Measurements from ENCODE around the gene UMODL1. TPM values are rescaled to one million over a fixed set of nuclear protein-coding genes. Genes with fewer than 3 reads are reported as not detected.
A peak's percentile ranks its signal among the peaks of the same experiment; 100 is the strongest.

Gene UMODL1
- polyA plus RNA-seq, 2 donors = 0.12 to 0.18 TPM

DNA sequence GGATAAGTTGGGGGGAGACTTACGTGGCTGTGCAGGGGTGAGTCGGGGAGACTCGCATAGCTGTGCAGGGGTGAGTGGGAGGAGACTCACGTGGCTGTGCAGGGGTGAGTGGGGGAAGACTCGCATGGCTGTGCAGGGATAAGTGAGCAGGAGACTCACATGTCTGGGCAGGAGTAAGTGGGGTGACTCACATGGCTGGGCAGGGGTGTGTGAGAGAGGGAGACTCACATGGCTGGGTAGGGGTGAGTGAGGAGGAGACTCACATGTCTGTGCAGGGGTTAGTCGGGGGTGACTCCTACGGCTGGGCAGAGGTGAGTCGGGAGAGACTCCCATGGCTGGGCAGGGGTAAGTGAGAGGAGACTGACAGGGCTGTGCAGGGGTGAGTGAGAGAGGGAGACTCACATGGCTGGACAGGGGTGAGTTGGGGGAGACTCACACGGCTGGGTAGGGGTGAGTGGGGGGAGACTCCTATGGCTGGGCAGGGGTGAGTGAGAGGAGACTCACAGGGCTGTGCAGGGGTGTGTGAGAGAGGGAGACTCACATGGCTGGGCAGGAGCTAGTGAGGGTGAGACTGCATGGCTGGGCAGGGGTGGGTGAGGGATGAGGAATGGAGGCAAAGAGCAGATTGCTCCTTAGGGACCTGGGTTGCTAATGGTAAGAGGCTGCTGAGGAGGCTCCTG is 91.9 kb downstream of the UMODL1 start:
- H3K9me3 ChIP-seq (ENCODE audit: control insufficient read depth in 2 of 2, insufficient read depth in 1 of 2, low read depth in 1 of 2, low read length in 1 of 2) = no peaks in the 10 kb centered on the region
- peaks cover 0 to 2% of the 10 kb centered on the region in 2 donors for H3K4me1 ChIP-seq (ENCODE audit: control insufficient read depth in 2 of 2, insufficient read depth in 2 of 2, low read length in 1 of 2)
- no peak overlapping the region for H3K27ac ChIP-seq (ENCODE audit: low read depth in 2 of 2, low read length in 1 of 2)
- WGBS, 2 donors = 69% methylated on average over 9 of the region's 9 CpGs
- no peaks in the 10 kb centered on the region for H3K36me3 ChIP-seq (ENCODE audit: control insufficient read depth in 2 of 2, insufficient read depth in 2 of 2, low read length in 1 of 2)
- H3K27me3 ChIP-seq (ENCODE audit: control insufficient read depth in 1 of 2, insufficient read depth in 2 of 2, low read length in 2 of 2) = no peaks in the 10 kb centered on the region
- no peak overlapping the region for H3K4me3 ChIP-seq (ENCODE audit: low read depth in 1 of 2, low read length in 2 of 2)

DNA sequence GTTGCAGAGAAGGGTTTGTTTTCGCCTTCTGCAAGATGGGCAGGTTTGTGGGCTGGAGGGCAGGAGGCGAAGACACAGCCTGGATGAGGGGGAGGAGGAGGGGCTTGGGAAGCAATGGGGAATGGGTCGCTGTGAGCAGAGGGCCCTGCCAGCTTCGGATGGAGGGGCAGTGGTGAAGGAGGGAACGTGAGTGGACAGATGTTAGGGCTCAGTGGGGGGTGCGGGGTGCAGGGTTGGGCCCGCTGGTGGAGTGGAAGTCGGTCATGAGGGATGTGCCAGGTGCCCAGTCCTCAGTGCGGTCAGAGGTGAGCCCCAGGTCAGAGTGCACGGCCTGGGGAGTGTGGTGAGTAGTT is 92.4 kb downstream of the UMODL1 start:
- H3K4me1 ChIP-seq (ENCODE audit: control insufficient read depth in 2 of 2, insufficient read depth in 2 of 2, low read length in 1 of 2) = peaks cover 0 to 2% of the 10 kb centered on the region in 2 donors
- H3K36me3 ChIP-seq (ENCODE audit: control insufficient read depth in 2 of 2, insufficient read depth in 2 of 2, low read length in 1 of 2) = no peaks in the 10 kb centered on the region
- H3K9me3 ChIP-seq (ENCODE audit: control insufficient read depth in 2 of 2, insufficient read depth in 1 of 2, low read depth in 1 of 2, low read length in 1 of 2) = no peaks in the 10 kb centered on the region
- H3K4me3 ChIP-seq (ENCODE audit: low read depth in 1 of 2, low read length in 2 of 2) = no peak overlapping the region
- H3K27me3 ChIP-seq (ENCODE audit: control insufficient read depth in 1 of 2, insufficient read depth in 2 of 2, low read length in 2 of 2) = no peaks in the 10 kb centered on the region
- H3K27ac ChIP-seq (ENCODE audit: low read depth in 2 of 2, low read length in 1 of 2) = no peak overlapping the region
- WGBS, 2 donors = 93 to 96% methylated on average over 10 of the region's 10 CpGs

DNA sequence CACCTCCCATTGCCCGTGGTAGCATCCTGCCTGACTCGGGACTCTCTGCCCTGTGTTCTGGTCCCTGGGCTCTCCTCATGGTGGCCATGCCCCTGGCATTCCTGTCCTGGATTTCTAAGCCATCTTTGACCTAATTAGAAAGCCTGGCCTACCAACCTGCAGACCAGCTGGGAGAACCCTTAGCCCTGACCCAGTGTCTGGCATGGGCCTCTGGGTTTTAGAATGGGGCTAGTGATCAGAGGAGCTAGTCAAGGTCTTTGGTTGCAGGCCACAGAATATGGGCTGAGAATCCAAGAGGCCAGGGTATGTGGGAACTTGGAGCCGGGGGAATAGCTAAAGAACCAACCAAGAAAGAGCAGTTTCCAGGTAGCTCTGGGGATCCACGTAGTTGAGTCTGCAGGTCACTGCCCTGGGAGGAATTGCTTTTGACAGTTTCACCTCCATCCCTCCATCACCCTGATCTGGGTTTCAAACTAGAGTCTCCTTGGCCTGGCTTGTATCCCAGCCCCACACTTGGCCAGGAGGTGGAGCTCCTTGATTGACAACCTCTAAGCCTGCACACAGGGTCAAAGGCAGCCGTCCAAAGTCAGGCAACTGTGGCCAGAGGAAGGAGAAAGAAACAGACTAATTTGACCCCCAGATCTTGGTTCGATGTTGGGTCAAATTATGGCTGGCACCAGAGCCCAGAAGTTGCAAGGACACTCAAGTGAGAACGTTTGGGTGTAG is 93.1 kb downstream of the UMODL1 start:
- no peak overlapping the region for H3K27ac ChIP-seq (ENCODE audit: low read depth in 2 of 2, low read length in 1 of 2)
- H3K4me1 ChIP-seq (ENCODE audit: control insufficient read depth in 2 of 2, insufficient read depth in 2 of 2, low read length in 1 of 2) = peaks cover 0 to 2% of the 10 kb centered on the region in 2 donors
- WGBS, 2 donors = 61 to 64% methylated on average over 7 of the region's 7 CpGs
- no peaks in the 10 kb centered on the region for H3K36me3 ChIP-seq (ENCODE audit: control insufficient read depth in 2 of 2, insufficient read depth in 2 of 2, low read length in 1 of 2)
- no peaks in the 10 kb centered on the region for H3K9me3 ChIP-seq (ENCODE audit: control insufficient read depth in 2 of 2, insufficient read depth in 1 of 2, low read depth in 1 of 2, low read length in 1 of 2)
- H3K27me3 ChIP-seq (ENCODE audit: control insufficient read depth in 1 of 2, insufficient read depth in 2 of 2, low read length in 2 of 2) = no peaks in the 10 kb centered on the region
- H3K4me3 ChIP-seq (ENCODE audit: low read depth in 1 of 2, low read length in 2 of 2) = no peak overlapping the region

DNA sequence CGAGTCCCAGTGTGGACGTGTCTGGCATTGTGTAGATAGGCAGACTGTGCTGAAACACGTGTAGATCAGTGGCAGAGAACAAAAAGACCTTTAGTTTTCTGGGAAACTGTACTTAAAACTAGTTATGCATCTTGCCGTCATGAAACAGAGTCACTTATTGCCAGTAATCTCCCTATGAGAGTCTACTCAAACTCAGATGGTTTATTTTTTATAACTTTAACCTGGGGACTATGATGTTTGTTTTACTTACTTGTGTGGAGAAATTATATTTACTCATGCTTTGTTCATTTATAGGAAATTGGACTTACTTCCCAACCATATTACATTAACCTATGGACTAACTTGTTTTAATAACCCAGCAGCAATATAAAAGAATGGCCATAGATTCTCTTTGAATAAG is 93.7 kb downstream of the UMODL1 start:
- H3K27me3 ChIP-seq (ENCODE audit: control insufficient read depth in 1 of 2, insufficient read depth in 2 of 2, low read length in 2 of 2) = no peaks in the 10 kb centered on the region
- H3K9me3 ChIP-seq (ENCODE audit: control insufficient read depth in 2 of 2, insufficient read depth in 1 of 2, low read depth in 1 of 2, low read length in 1 of 2) = no peaks in the 10 kb centered on the region
- no peak overlapping the region for H3K27ac ChIP-seq (ENCODE audit: low read depth in 2 of 2, low read length in 1 of 2)
- H3K36me3 ChIP-seq (ENCODE audit: control insufficient read depth in 2 of 2, insufficient read depth in 2 of 2, low read length in 1 of 2) = no peaks in the 10 kb centered on the region
- H3K4me1 ChIP-seq (ENCODE audit: control insufficient read depth in 2 of 2, insufficient read depth in 2 of 2, low read length in 1 of 2) = peaks cover 0 to 2% of the 10 kb centered on the region in 2 donors
- no peak overlapping the region for H3K4me3 ChIP-seq (ENCODE audit: low read depth in 1 of 2, low read length in 2 of 2)
- 47 to 55% methylated on average over 4 of the region's 4 CpGs for whole genome bisulfite sequencing, 2 donors

DNA sequence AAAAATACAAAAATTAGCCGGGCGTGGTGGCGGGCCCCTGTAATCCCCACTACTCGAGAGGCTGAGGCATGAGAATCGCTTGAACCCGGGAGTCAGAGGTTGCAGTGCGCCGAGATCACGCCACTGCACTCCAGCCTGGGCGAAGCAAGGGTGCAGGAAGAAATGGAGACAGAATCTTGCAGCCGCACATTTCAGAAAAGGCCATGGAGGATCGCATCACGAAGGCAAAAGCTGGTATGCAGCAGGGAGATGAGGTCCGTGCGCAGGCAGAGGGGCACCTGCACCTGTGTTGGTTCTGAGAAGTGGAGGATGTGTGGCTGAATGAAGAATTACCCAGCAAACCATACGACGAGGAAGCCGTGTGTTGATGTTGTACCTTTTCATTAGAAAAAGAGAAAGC is 94.8 kb downstream of the UMODL1 start:
- 93 to 96% methylated on average over 18 of the region's 18 CpGs for WGBS, 2 donors
- Histone ChIP-seq H3K27me3 (ENCODE audit: control insufficient read depth in 1 of 2, insufficient read depth in 2 of 2, low read length in 2 of 2) (no peaks in the 10 kb centered on the region), H3K4me1 (ENCODE audit: control insufficient read depth in 2 of 2, insufficient read depth in 2 of 2, low read length in 1 of 2) (peaks cover 0 to 2% of the 10 kb centered on the region in 2 donors), H3K36me3 (ENCODE audit: control insufficient read depth in 2 of 2, insufficient read depth in 2 of 2, low read length in 1 of 2) (no peaks in the 10 kb centered on the region), H3K4me3 (ENCODE audit: low read depth in 1 of 2, low read length in 2 of 2) (no peak overlapping the region), H3K27ac (ENCODE audit: low read depth in 2 of 2, low read length in 1 of 2) (no peak overlapping the region), H3K9me3 (ENCODE audit: control insufficient read depth in 2 of 2, insufficient read depth in 1 of 2, low read depth in 1 of 2, low read length in 1 of 2) (no peaks in the 10 kb centered on the region)

DNA sequence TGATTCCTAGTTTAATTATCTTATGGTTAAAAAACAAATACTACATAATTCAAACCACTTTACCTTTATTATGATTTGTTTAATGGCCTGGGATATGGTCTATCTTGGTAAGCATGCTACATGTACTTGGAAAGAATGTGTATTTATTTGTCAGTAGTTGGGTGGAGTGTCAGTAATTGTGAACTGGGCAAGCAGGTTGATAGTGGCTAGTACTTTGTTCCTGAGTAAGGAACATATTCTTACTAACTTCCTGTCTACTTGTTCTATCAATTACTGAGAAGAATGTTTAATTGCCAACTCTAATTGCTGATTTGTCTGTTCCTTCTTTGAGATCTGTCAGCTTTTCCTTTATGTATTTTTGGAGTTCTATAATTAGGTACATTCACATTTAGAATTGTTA is 98.6 kb downstream of the UMODL1 start:
- H3K4me1 ChIP-seq (ENCODE audit: control insufficient read depth in 2 of 2, insufficient read depth in 2 of 2, low read length in 1 of 2) = peaks cover 0 to 3% of the 10 kb centered on the region in 2 donors
- H3K9me3 ChIP-seq (ENCODE audit: control insufficient read depth in 2 of 2, insufficient read depth in 1 of 2, low read depth in 1 of 2, low read length in 1 of 2) = peaks cover 0 to 3% of the 10 kb centered on the region in 2 donors
- H3K36me3 ChIP-seq (ENCODE audit: control insufficient read depth in 2 of 2, insufficient read depth in 2 of 2, low read length in 1 of 2) = no peaks in the 10 kb centered on the region
- no peaks in the 10 kb centered on the region for H3K27me3 ChIP-seq (ENCODE audit: control insufficient read depth in 1 of 2, insufficient read depth in 2 of 2, low read length in 2 of 2)
- no peak overlapping the region for H3K4me3 ChIP-seq (ENCODE audit: low read depth in 1 of 2, low read length in 2 of 2)
- H3K27ac ChIP-seq (ENCODE audit: low read depth in 2 of 2, low read length in 1 of 2) = no peak overlapping the region

DNA sequence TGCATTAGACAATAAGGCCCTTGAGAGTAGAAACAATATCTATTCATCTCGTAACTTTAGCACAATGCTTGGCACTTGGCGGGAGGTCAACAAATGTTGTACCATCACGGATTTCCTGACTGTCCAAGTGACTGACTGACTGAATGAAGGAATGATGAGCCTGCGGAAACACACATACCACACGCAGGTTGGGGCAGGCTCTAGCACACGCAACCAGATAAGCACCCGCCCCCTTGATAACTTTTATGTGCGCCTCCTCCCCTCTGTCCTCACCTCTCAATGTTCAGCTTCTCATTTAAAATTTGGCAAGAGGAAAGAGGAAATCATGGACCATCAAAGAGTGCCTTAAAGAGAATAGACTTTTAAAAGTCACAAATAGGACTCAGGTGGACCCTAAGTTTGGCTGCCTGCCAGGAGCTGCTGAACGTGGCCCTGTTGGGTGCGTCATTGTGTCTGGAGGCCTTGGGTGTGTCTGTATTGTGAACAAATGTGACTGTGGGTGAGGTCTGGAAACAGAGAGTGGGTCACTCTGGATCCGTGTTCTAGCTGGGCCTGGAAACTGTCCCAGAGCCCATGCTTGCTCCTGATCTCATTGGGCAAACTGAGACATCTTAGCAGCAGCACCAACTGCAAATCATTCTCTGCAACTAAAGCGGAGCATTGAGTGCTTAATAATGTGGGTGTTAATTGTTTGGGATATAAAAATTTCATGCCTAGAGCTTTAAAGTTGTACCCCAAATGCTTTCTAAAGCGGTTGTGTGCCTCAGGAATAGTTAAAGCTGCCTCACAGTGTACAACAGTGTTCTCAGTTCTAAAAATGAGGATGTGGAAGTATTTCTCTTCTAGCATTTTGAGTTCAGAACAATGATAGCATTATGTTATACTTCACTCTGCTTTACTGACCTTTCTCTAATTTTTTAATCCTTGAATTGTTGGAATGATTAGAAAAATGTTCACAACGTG is 100.3 kb downstream of the UMODL1 start:
- H3K27ac ChIP-seq (ENCODE audit: low read depth in 2 of 2, low read length in 1 of 2) = peak overlapping the region; percentile 8 to 68

DNA sequence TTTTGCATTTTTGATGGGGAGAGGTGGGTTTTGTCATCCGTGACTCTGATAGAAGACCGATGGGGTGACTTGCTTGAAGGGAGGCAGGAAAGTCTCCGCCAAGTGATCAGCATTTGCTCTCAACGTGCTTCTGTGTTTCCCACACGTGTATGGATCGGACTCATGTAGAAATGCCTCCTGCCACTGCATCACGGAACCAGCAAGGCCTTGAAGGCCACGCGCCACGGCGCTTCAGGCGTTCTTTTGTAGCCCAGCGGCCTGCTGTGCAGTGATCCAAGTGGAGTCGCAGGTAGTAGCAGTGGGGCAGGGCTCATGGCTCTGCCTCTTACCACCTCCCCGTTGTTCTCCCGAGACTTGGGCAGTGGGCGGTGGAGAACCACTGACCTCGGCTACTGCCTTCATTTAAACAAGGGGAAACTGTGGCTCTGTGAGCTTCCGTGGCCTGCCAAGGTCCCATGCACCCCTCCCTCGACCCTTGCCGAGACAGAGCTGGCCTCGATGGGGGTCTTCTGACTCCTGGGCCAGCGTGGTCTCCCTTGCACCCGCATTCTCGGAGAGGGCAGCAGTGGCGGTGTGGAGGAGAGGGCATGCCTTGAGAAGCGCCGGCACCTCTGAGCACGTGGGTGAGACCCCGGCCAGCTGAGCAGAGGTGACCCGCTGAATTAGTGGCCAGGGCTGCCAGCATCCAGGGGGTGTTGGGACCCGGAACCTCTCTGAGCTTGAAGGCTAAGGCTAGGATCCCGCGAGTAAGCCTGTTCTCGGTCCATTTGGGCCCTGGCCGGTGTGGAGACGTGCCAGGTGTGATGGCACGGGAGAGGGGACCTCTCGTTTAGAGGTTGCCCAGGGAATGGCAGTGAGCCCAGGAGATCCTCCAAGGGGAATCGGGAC is 101.7 kb downstream of the UMODL1 start:
- Histone ChIP-seq H3K4me3 (ENCODE audit: low read depth in 1 of 2, low read length in 2 of 2) (no peak overlapping the region), H3K9me3 (ENCODE audit: control insufficient read depth in 2 of 2, insufficient read depth in 1 of 2, low read depth in 1 of 2, low read length in 1 of 2) (peaks cover 0 to 3% of the 10 kb centered on the region in 2 donors), H3K27me3 (ENCODE audit: control insufficient read depth in 1 of 2, insufficient read depth in 2 of 2, low read length in 2 of 2) (no peaks in the 10 kb centered on the region), H3K36me3 (ENCODE audit: control insufficient read depth in 2 of 2, insufficient read depth in 2 of 2, low read length in 1 of 2) (no peaks in the 10 kb centered on the region), H3K27ac (ENCODE audit: low read depth in 2 of 2, low read length in 1 of 2) (no peak overlapping the region), H3K4me1 (ENCODE audit: control insufficient read depth in 2 of 2, insufficient read depth in 2 of 2, low read length in 1 of 2) (peaks cover 0 to 3% of the 10 kb centered on the region in 2 donors)
- 90 to 92% methylated on average over 39 to 40 of the region's 40 CpGs for WGBS, 2 donors

More for the DNA sequence above, 100.3 kb downstream of the UMODL1 start:
- 50 to 56% methylated on average over 14 of the region's 14 CpGs for WGBS, 2 donors
- Histone ChIP-seq H3K4me1 (ENCODE audit: control insufficient read depth in 2 of 2, insufficient read depth in 2 of 2, low read length in 1 of 2) (peaks cover 0 to 3% of the 10 kb centered on the region in 2 donors), H3K4me3 (ENCODE audit: low read depth in 1 of 2, low read length in 2 of 2) (no peak overlapping the region), H3K27me3 (ENCODE audit: control insufficient read depth in 1 of 2, insufficient read depth in 2 of 2, low read length in 2 of 2) (no peaks in the 10 kb centered on the region), H3K36me3 (ENCODE audit: control insufficient read depth in 2 of 2, insufficient read depth in 2 of 2, low read length in 1 of 2) (no peaks in the 10 kb centered on the region), H3K9me3 (ENCODE audit: control insufficient read depth in 2 of 2, insufficient read depth in 1 of 2, low read depth in 1 of 2, low read length in 1 of 2) (peaks cover 0 to 3% of the 10 kb centered on the region in 2 donors)

DNA sequence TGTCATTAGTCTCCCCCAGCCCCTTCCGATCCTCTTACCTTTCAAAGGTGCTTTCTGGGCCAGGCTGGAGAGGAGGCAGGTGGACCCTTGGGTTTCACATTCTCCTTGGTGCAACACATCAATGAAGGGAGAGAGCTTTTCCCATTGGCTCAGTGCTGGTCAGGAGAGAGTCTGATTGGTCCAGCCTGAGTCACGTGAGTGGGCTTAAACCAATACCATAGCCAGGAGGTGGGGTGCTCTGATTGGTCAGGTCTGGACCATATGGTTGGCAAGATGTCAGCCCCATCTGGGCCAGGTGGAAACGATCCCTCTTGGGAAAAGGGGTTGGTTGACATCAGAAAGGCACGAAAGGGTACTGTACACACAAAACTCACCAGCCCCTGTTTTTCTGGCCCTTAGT is 103.1 kb downstream of the UMODL1 start:
- Histone ChIP-seq H3K4me3 (ENCODE audit: low read depth in 1 of 2, low read length in 2 of 2) (no peak overlapping the region), H3K27ac (ENCODE audit: low read depth in 2 of 2, low read length in 1 of 2) (peak overlapping the region in 1 of 2 donors; percentile 9), H3K4me1 (ENCODE audit: control insufficient read depth in 2 of 2, insufficient read depth in 2 of 2, low read length in 1 of 2) (peaks cover 0 to 3% of the 10 kb centered on the region in 2 donors), H3K9me3 (ENCODE audit: control insufficient read depth in 2 of 2, insufficient read depth in 1 of 2, low read depth in 1 of 2, low read length in 1 of 2) (peaks cover 0 to 3% of the 10 kb centered on the region in 2 donors), H3K36me3 (ENCODE audit: control insufficient read depth in 2 of 2, insufficient read depth in 2 of 2, low read length in 1 of 2) (no peaks in the 10 kb centered on the region), H3K27me3 (ENCODE audit: control insufficient read depth in 1 of 2, insufficient read depth in 2 of 2, low read length in 2 of 2) (no peaks in the 10 kb centered on the region)
- 84 to 91% methylated on average over 4 of the region's 4 CpGs for WGBS, 2 donors

Data from esophagus (tissue), 2 donors.